HG02571 (cell line): Measurements from ENCODE around the gene FLOT1.
A peak's percentile ranks its signal among the peaks of the same experiment; 100 is the strongest.

Experiments
- ATAC-seq: cut with Tn5 transposase; IDR thresholded peaks from one replicate; pipeline ENCODE4 v1.9.1; 2021; ENCODE audit warnings: mild to moderate bottlenecking, moderate library complexity; ENCODE audit not compliant: unreplicated experiment

The FLOT1 gene

GRCh38 chr6:30683183-30683979 is 59.1 kb downstream of the FLOT1 start:
- no peak for ATAC-seq

- ATAC-seq: peak; percentile 36
Observed at GRCh38 chr6:30682143-30683117, 60.1 kb downstream of the FLOT1 start.

GRCh38 chr6:30681766-30682142 is 60.7 kb downstream of the FLOT1 start:
- ATAC-seq: no peak

GRCh38 chr6:30679765-30680535 is 62.5 kb downstream of the FLOT1 start:
- ATAC-seq: no peak

GRCh38 chr6:30678964-30679726 is 63.3 kb downstream of the FLOT1 start:
- no peak for ATAC-seq
